ENCODE measurements around the gene TRIM33.

The TRIM33 gene

GRCh38 chr1:114511032-114511785 is at the start of gene TRIM33:
Gene TRIM33, minus strand, starts transcription at chr1:114511203. Its CDS starts 127 bp downstream, at chr1:114511076.
- FAIRE-seq (peak; percentile 90), DNase-seq (ENCODE audit: extremely low spot score, insufficient read length, low read depth) (peak; percentile 81)

GRCh38 chr1:114559356-114559755 is 48.4 kb upstream of the TRIM33 start:
- no peak for DNase-seq (ENCODE audit: extremely low spot score, insufficient read length, low read depth)
- no peak for FAIRE-seq

- DNase-seq (ENCODE audit: extremely low spot score, insufficient read length, low read depth), result no peak
- FAIRE-seq, result peak; percentile 53
Observed at GRCh38 chr1:114558544-114558943, 47.5 kb upstream of the TRIM33 start.

- no peak for DNase-seq (ENCODE audit: extremely low spot score, insufficient read length, low read depth)
- no peak for FAIRE-seq
Observed at GRCh38 chr1:114554577-114554976, 43.6 kb upstream of the TRIM33 start.

GRCh38 chr1:114552106-114552639 is 41.2 kb upstream of the TRIM33 start:
- FAIRE-seq, result no peak

GRCh38 chr1:114551400-114551799 is 40.4 kb upstream of the TRIM33 start:
- DNase-seq (ENCODE audit: extremely low spot score, insufficient read length, low read depth), result no peak
- FAIRE-seq, result no peak

More at GRCh38 chr1:114552106-114552639, 41.2 kb upstream of the TRIM33 start:
- no peak for DNase-seq (ENCODE audit: extremely low spot score, insufficient read length, low read depth)

GRCh38 chr1:114550336-114550735 is 39.3 kb upstream of the TRIM33 start:
- no peak for DNase-seq (ENCODE audit: extremely low spot score, insufficient read length, low read depth)

GRCh38 chr1:114549137-114549536 is 38.1 kb upstream of the TRIM33 start:
- no peak for FAIRE-seq
- DNase-seq (ENCODE audit: extremely low spot score, insufficient read length, low read depth), result no peak

More at GRCh38 chr1:114550336-114550735, 39.3 kb upstream of the TRIM33 start:
- FAIRE-seq, result no peak

- DNase-seq (ENCODE audit: extremely low spot score, insufficient read length, low read depth) (no peak), FAIRE-seq (no peak)
Observed at GRCh38 chr1:114547076-114547475, 36.1 kb upstream of the TRIM33 start.

- no peak for DNase-seq (ENCODE audit: extremely low spot score, insufficient read length, low read depth)
Observed at GRCh38 chr1:114545796-114546195, 34.8 kb upstream of the TRIM33 start.

GRCh38 chr1:114545315-114545714 is 34.3 kb upstream of the TRIM33 start:
- DNase-seq (ENCODE audit: extremely low spot score, insufficient read length, low read depth) (no peak), FAIRE-seq (no peak)

More at GRCh38 chr1:114545796-114546195, 34.8 kb upstream of the TRIM33 start:
- no peak for FAIRE-seq

GRCh38 chr1:114540821-114541220 is 29.8 kb upstream of the TRIM33 start:
- no peak for FAIRE-seq
- no peak for DNase-seq (ENCODE audit: extremely low spot score, insufficient read length, low read depth)

GRCh38 chr1:114540272-114540671 is 29.3 kb upstream of the TRIM33 start:
- DNase-seq (ENCODE audit: extremely low spot score, insufficient read length, low read depth) (no peak), FAIRE-seq (no peak)

GRCh38 chr1:114536043-114536442 is 25.0 kb upstream of the TRIM33 start:
- no peak for DNase-seq (ENCODE audit: extremely low spot score, insufficient read length, low read depth)
- FAIRE-seq, result no peak

GRCh38 chr1:114535401-114535800 is 24.4 kb upstream of the TRIM33 start:
- FAIRE-seq (no peak), DNase-seq (ENCODE audit: extremely low spot score, insufficient read length, low read depth) (no peak)

- DNase-seq (ENCODE audit: extremely low spot score, insufficient read length, low read depth) (no peak), FAIRE-seq (no peak)
Observed at GRCh38 chr1:114531094-114531493, 20.1 kb upstream of the TRIM33 start.

- no peak for DNase-seq (ENCODE audit: extremely low spot score, insufficient read length, low read depth)
- FAIRE-seq, result no peak
Observed at GRCh38 chr1:114530224-114530623, 19.2 kb upstream of the TRIM33 start.

- DNase-seq (ENCODE audit: extremely low spot score, insufficient read length, low read depth) (no peak), FAIRE-seq (no peak)
Observed at GRCh38 chr1:114524944-114525343, 13.9 kb upstream of the TRIM33 start.

- DNase-seq (ENCODE audit: extremely low spot score, insufficient read length, low read depth) (no peak), FAIRE-seq (no peak)
Observed at GRCh38 chr1:114522264-114522575, 11.2 kb upstream of the TRIM33 start.

GRCh38 chr1:114521396-114522263 is 10.6 kb upstream of the TRIM33 start:
- no peak for FAIRE-seq
- DNase-seq (ENCODE audit: extremely low spot score, insufficient read length, low read depth), result no peak

GRCh38 chr1:114517348-114517747 is 6.3 kb upstream of the TRIM33 start:
- DNase-seq (ENCODE audit: extremely low spot score, insufficient read length, low read depth) (no peak), FAIRE-seq (no peak)

All from GM18507 (cell line).